C4-2B (cell line): ENCODE results near the gene PRSS27.

Source experiments
- CTCF ChIP-seq: fragments of 450-650 bp; conservative IDR thresholded peaks from 2 replicates; pipeline ENCODE4 v1.5.1; 2017; ENCODE audit warnings: mild to moderate bottlenecking
- ZFX ChIP-seq: fragments of 450-650 bp; IDR thresholded peaks from 2 replicates; pipeline ENCODE4 v1.6.1; 2017

GRCh38 chr16:2753733-2754020 is 33.7 kb upstream of the PRSS27 start:
- TF ChIP-seq CTCF = no peak
- TF ChIP-seq ZFX = no peak
